HG03175 (cell line): ENCODE data around the gene MIDN.
"Not testable (repeated sequence)": the region's sequence is repeated elsewhere in the genome, so short reads cannot be mapped to it uniquely, and the experiment has no call there.

Experiments
- ATAC-seq: cut with Tn5 transposase; IDR thresholded peaks from one replicate; pipeline ENCODE4 v1.9.1; 2021; ENCODE audit warnings: mild to moderate bottlenecking, moderate library complexity; ENCODE audit not compliant: unreplicated experiment

MIDN gene

GRCh38 chr19:1244693-1245451, 3.5 kb upstream of the MIDN start:
- ATAC-seq: no peak

- ATAC-seq: no peak
These were observed 2.7 kb upstream of the MIDN start for GRCh38 chr19:1245494-1246264.

GRCh38 chr19:1246265-1247087, 1.9 kb upstream of the MIDN start:
- not testable (repeated sequence) for ATAC-seq

DNA sequence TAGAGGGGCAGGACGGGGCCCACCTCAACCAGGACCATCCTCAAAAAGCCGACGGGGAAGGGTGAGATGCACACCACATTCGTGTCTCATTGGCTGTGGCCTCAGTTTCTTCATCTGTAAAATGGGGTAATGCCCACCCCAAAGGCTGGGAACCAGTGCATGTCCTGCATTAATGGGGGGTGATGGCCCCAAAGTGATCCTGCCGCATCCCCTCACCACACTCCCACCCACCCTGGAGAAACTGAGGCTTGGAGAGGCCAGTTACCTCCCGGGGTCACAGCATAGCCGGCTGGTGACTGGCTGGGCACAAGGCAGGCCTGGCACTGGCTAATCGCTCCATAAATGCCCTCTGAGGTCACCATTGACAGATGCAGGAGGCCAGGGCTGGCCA, 640 bp upstream of the MIDN start:
- no peak for ATAC-seq

- peak; percentile 24 for ATAC-seq
These were observed 459 bp downstream of the MIDN start for GRCh38 chr19:1248786-1249297.

- peak; percentile 50 for ATAC-seq
These were observed 1.1 kb downstream of the MIDN start for GRCh38 chr19:1249298-1249989.

DNA sequence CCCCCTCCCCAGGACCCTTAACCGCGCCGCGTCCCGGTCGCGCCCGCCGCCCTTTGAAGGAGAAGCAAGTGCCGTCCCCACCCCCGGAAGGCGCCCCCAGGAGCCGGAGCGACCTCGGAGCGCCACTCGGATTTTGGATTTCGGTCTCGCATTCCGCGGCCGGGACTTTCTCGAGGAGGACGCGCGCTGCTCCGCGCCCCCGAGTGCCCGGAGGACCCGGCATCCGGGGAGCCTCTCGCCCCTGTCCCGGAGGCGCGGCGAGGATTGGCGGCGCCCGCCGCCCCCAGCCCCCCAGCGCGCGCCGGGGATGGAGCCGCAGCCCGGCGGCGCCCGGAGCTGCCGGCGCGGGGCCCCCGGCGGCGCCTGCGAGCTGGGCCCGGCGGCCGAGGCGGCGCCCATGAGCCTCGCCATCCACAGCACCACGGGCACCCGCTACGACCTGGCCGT, 1.6 kb downstream of the MIDN start:
- ATAC-seq: no peak

DNA sequence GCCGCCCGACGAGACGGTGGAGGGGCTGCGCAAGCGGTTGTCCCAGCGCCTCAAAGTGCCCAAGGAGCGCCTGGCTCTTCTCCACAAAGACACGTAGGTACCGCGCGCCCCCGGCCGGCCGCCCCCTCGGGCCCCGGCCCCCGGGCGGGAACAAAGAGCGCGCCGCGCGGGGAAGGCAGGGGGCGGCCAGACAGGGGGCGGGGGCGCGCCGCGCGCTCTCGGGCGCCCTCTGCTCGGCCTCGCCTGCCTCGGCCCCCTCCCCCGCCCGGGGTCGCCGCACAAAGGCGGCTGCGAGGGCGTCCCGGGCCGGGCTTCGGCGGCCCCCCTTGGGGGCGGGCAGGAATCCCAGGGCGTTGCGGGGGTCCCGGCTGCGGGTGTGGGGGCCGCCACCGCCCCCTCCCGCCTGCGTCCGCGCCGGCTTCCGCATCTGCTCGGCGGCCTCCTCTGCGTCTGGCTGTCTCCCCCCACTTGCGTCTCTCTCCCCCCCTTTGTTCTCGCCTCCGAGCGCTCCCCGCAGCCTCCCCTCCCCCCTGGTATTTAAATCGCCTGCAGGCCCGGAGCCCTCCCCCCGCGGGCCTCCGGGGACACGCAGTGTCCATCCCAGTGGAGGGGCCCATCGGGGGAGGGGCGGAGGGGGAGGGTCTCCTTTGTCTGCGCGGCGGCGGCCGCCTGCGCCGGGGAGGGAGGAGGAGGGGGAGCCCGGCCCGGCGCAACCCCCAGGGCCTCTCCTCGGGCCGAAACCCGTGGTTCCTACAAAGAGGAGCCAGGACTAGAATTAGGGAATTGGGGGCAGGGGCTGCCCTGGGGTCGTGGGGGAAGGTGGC, 2.3 kb downstream of the MIDN start:
- no peak for ATAC-seq

GRCh38 chr19:1251330-1252220, 3.2 kb downstream of the MIDN start:
- no peak for ATAC-seq

DNA sequence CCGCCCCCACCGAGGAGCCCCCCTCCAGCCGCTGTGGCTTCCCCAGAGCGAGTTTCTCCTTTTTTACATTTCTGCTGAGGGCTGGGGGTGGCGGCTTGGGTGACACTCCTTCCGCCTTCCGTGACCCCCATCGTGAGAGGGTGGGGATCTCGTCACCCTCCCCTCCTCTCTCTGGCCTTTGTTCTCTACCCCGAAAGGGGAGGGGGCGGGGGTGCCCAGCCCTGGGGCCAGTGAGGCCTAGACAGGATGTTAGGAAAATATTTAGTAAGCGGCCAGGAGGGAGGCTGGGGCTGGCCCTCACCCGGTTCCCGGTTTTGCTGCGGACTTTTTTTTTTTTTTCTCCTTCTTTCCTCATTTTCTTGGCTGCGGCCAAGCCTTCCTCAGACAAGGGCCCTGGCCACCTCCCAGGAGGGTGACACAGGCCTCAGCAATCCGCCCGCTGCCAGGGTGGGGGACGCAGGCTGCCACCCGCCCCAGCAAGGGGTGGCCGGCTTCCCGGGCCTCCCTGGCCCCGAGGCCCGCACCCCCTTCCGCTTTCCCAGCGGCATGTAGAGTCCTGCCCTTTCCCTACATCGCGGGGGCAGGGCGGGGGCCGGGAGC, 3.9 kb downstream of the MIDN start:
- ATAC-seq: no peak

DNA sequence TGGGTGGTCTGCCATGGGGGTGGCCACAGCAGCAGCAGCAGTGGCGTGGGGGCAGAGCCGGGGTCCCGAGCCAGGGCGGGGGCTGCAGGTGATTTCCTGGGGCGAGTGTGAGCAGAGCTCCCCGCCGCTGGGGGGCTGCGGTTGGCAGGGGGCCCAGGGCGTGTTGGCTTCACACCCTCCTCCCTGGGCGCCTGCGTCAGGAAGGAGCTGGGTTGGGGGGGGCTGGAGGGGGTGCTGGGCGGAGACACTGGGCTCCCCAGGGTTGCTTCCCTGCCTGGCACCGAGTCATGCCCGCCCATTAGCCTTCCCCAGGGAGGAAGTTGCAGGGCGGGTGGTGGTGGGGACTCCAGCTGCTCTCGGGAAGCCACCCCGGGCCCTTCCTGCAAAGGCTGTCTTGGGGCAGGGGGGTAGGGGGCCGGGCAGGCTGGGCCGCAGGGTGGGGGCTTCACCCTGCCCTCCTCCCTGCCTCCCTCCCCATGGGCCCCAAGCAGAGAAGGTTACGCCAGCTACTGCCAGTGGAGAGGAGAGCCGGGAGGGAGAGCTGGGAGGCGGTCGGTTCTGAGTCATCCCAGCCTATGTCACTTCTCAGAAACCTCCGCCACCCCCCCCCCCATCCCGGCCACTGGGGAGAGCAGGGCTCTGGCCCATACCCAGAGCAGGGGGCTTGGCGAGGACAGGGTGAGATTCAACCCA, 4.6 kb downstream of the MIDN start:
- no peak for ATAC-seq

GRCh38 chr19:1253514-1254080, 5.2 kb downstream of the MIDN start:
- no peak for ATAC-seq

GRCh38 chr19:1254081-1254527, 5.7 kb downstream of the MIDN start:
- ATAC-seq: no peak

DNA sequence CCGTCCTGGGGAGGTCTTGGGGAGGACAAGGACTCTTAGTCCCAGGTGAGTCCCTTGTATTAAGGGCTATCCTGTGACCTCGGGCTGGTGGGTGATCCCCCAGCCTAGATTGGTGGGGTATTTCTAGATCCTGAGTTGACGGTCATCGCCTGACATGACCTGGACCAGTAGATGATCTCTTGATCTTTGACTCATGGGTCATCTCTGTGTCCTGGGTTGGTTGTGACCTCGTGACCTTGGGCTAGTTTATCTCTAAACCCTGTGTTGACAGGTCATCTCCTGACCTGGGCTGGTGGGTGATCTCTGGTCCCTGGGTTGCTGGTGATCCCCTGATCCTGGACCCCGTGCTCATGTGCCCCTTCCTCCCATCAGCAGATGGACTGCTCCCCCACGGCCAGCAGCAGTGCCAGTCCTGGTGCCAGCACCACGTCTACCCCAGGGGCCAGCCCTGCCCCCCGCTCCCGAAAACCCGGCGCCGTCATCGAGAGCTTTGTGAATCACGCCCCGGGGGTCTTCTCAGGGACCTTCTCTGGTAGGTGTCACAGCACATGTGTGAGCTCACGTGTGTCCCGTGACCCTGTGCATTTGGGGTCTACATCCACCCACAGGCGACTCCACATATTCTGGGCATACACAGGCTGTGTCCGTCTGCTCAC, 6.3 kb downstream of the MIDN start:
- ATAC-seq: no peak

GRCh38 chr19:1255186-1256161, 7.1 kb downstream of the MIDN start:
- no peak for ATAC-seq
